Esophagus muscularis mucosa (tissue), 4 donors: ENCODE results near the gene P2RY13.

Experiments used
- EP300 ChIP-seq: sonication (generic); formaldehyde crosslinking; IDR thresholded peaks from one replicate; pipeline ENCODE4 v1.6.1; 2017; ENCODE audit warnings: antibody characterized with exemption
- POLR2A ChIP-seq: fragments of 450-650 bp; IDR thresholded peaks from one replicate; pipeline ENCODE4 v1.6.1; 2017; ENCODE audit warnings: antibody characterized with exemption, moderate library complexity, mild to moderate bottlenecking, low read depth
- POLR2AphosphoS5 ChIP-seq, 2 donors: sonication (generic); formaldehyde crosslinking; IDR thresholded peaks; one replicate each; pipeline ENCODE4 v1.6.1; 2017; ENCODE audit warnings: antibody characterized with exemption in 2 of 2
- TF ChIP-seq, protein P1 (sequence below), 3 experiments: fragments of 200-600 bp in 2 of 3; fragments of 450-650 bp in 1 of 3; sonication (generic) in 2 of 3; IDR thresholded peaks; one replicate each; pipeline ENCODE4 v1.5.1; 2017 to 2019; ENCODE audit warnings: antibody characterized with exemption in 3 of 3, mild to moderate bottlenecking in 2 of 3, moderate library complexity in 1 of 3

DNA sequence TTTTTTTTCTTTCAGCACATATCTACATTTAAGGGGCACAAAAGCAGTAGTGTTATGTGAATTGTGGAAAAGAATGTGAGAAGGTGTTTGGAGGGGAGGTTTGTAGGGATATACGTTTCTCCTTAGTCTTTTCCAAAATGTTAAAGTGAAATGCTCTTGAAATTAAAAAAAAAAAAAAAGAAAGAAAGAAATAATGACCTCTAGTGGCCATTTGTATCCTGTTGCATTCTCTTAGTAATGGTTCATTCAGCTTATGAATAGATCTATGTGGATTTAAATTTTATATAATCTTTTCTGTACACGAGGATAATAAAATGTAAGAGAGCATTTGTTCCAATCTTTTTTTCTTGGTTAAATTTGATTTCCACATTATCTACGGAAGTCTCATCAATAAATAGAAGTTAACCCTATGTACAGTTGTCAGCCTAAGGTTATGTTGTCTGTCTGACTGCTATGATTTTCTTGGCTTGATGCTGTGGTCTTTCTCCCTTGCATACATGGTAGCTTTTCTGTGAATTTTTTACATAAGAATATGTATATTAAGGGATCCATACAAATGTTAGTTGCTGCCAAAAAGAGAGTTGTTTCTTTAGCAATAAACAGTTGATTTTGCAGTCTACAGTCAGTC, 1.7 kb downstream of the P2RY13 start:
- TF ChIP-seq, protein P1, sequence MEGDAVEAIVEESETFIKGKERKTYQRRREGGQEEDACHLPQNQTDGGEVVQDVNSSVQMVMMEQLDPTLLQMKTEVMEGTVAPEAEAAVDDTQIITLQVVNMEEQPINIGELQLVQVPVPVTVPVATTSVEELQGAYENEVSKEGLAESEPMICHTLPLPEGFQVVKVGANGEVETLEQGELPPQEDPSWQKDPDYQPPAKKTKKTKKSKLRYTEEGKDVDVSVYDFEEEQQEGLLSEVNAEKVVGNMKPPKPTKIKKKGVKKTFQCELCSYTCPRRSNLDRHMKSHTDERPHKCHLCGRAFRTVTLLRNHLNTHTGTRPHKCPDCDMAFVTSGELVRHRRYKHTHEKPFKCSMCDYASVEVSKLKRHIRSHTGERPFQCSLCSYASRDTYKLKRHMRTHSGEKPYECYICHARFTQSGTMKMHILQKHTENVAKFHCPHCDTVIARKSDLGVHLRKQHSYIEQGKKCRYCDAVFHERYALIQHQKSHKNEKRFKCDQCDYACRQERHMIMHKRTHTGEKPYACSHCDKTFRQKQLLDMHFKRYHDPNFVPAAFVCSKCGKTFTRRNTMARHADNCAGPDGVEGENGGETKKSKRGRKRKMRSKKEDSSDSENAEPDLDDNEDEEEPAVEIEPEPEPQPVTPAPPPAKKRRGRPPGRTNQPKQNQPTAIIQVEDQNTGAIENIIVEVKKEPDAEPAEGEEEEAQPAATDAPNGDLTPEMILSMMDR (IDR thresholded peaks at IDR 0.05): peak; percentile 28 to 74 (median 56)
- TF ChIP-seq EP300 (no peak), POLR2A (no peak), POLR2AphosphoS5 (IDR thresholded peaks at IDR 0.05) (no peak)
